K562 (cell line): ENCODE results near the gene THAP11. TPM values are rescaled to one million over a fixed set of nuclear protein-coding genes. Genes with fewer than 3 reads are reported as not detected.

Experiments used
- ATAC-seq: fragments of 200-7000 bp; cut with Tn5 transposase; 3 replicates; pipeline ENCODE4 v1.9.1; 2020; ENCODE audit warnings: moderate library complexity
- BruUV-seq: library from RNA; stranded (reverse); fragments of 400-500 nt; replicated peaks from 2 replicates; lab custom pipeline; 2021; lab: Mats Ljungman, UMichigan
- CTCF ChIA-PET: fragments of 300-600 bp; formaldehyde crosslinking; extraction: SDS; loops from one replicate; lab custom pipeline; 2021; ENCODE audit warnings: low intra/inter-chr PET ratio; lab: Yijun Ruan, JAX
- POLR2A ChIA-PET: fragments of 300-600, 350-650 bp; sonication (Branson Sonifier 250); formaldehyde crosslinking; extraction: SDS; loops from one replicate; lab custom pipeline; 2021; ENCODE audit warnings: antibody characterized with exemption, inconsistent platforms; lab: Yijun Ruan, JAX
- DNase-seq, 4 experiments: peaks; one replicate each; pipeline versions ENCODE4 v3.0.0 to v3.0.0-alpha.2; 2011 to 2018; ENCODE audit warnings: low spot score in 3 of 4, mixed read lengths in 3 of 4; ENCODE audit errors: extremely low read depth in 1 of 4
- FAIRE-seq: peaks from 2 replicates; lab custom pipeline; 2011; peaks lifted over from hg19 to GRCh38; lab: Jason Lieb, UNC
- H2AFZ ChIP-seq: 2 replicates; pipeline ENCODE4 v1.6.0; 2011; ENCODE audit warnings: low read depth, low read length, control low read depth, inconsistent platforms
- H3K27ac ChIP-seq: fragments of 200-600 bp; 3 replicates; pipeline ENCODE4 v1.8.0; 2011; ENCODE audit warnings: low read depth, mild to moderate bottlenecking, control low read depth, inconsistent platforms, low read length, moderate library complexity, mixed read lengths; ENCODE audit errors: extremely low read depth
- H3K27me3 ChIP-seq, 2 experiments: fragments of 300-600 bp in 1 of 2; 2 replicates in 1 of 2; 3 replicates in 1 of 2; pipeline versions ENCODE4 v1.6.0 to v1.8.0; 2011; ENCODE audit warnings: inconsistent platforms in 2 of 2, low read length in 2 of 2, mild to moderate bottlenecking in 1 of 2, mixed read lengths in 1 of 2, moderate library complexity in 1 of 2; ENCODE audit not compliant: control insufficient read depth in 2 of 2, insufficient read depth in 2 of 2
- H3K36me3 ChIP-seq: fragments of 300-600 bp; 3 replicates; pipeline ENCODE4 v1.8.0; 2011; ENCODE audit warnings: mild to moderate bottlenecking, low read length, inconsistent platforms; ENCODE audit not compliant: control insufficient read depth, insufficient read depth
- H3K4me1 ChIP-seq, 2 experiments: fragments of 200-600 bp in 1 of 2; replicated peaks in 1 of 2; 2 replicates in 1 of 2; 3 replicates in 1 of 2; pipeline versions ENCODE4 v1.5.1 to v1.8.0; 2011; ENCODE audit warnings: inconsistent platforms in 2 of 2, low read length in 2 of 2, mild to moderate bottlenecking in 1 of 2, mixed read lengths in 1 of 2, moderate library complexity in 1 of 2; ENCODE audit not compliant: control insufficient read depth in 2 of 2, insufficient read depth in 2 of 2
- H3K4me2 ChIP-seq: 2 replicates; pipeline ENCODE4 v1.6.1; 2011; ENCODE audit warnings: low read length, control low read depth, inconsistent platforms, mixed read lengths; ENCODE audit not compliant: insufficient read depth
- H3K4me3 ChIP-seq: fragments of 200-600 bp; sonication (generic), shearing (Covaris generic); 2 replicates; pipeline ENCODE4 v1.5.1; 2016; ENCODE audit warnings: control low read depth, inconsistent platforms
- H3K79me2 ChIP-seq: fragments of 200-600 bp; 3 replicates; pipeline ENCODE4 v1.8.0; 2011; ENCODE audit warnings: low read length, inconsistent platforms; ENCODE audit not compliant: control insufficient read depth, insufficient read depth
- H3K9ac ChIP-seq, 2 experiments: 2 replicates each; pipeline versions ENCODE4 v1.6.0 to v1.6.1; 2011; ENCODE audit warnings: low read depth in 2 of 2, low read length in 2 of 2, control low read depth in 1 of 2, inconsistent platforms in 1 of 2, mild to moderate bottlenecking in 1 of 2, mixed read lengths in 1 of 2; ENCODE audit not compliant: insufficient read depth in 1 of 2
- H3K9me1 ChIP-seq: one replicate; pipeline ENCODE4 v1.6.0; 2011; ENCODE audit warnings: inconsistent platforms, mild to moderate bottlenecking, low read length, moderate library complexity; ENCODE audit not compliant: control insufficient read depth, insufficient read depth
- H3K9me3 ChIP-seq: replicated peaks from 2 replicates; pipeline ENCODE4 v1.5.1; 2011; ENCODE audit warnings: low read depth, low read length, inconsistent platforms; ENCODE audit not compliant: control insufficient read depth, insufficient read depth
- H4K20me1 ChIP-seq: replicated peaks from 2 replicates; pipeline ENCODE4 v1.6.1; 2011; ENCODE audit warnings: low read length, inconsistent platforms, mixed read lengths; ENCODE audit not compliant: control insufficient read depth, insufficient read depth
- FOXJ2 ChIP-seq: fragments of 200-800 bp; sonication (Bioruptor generic); IDR thresholded peaks from 2 replicates; pipeline ENCODE4 v1.6.1; 2016; ENCODE audit warnings: missing genetic modification characterization, missing compliant biosample characterization
- POLR2G ChIP-seq: fragments of 200-400 bp; formaldehyde crosslinking; IDR thresholded peaks from 2 replicates; pipeline ENCODE4 v1.6.1; 2017; ENCODE audit warnings: low read depth, mild to moderate bottlenecking, antibody characterized with exemption, low read length, moderate library complexity
- RBBP5 ChIP-seq: fragments of 200-600 bp; sonication (generic); IDR thresholded peaks from 2 replicates; pipeline ENCODE4 v1.6.1; 2012; ENCODE audit warnings: borderline replicate concordance, mild to moderate bottlenecking, low read length, control low read depth, inconsistent platforms; ENCODE audit not compliant: insufficient read depth, poor library complexity, severe bottlenecking
- WGBS: fragments of 100-300 bp; shearing (Covaris generic); methylation state at CpG from one replicate; pipeline ENCODE4 v1.1.6; 2016; ENCODE audit warnings: low coverage, mixed read lengths; ENCODE audit not compliant: insufficient coverage; ENCODE audit errors: missing lambda C conversion rate; 5-methylcytosine and 5-hydroxymethylcytosine counted together
- in situ Hi-C: fragments of 300-500 bp; cut with MboI; formaldehyde crosslinking; loops from 4 replicates; pipeline ENCODE4 v1.15.0; 2018; ENCODE audit warnings: inconsistent platforms, mixed read lengths
- intact Hi-C: fragments of 100-400 bp; cut with micrococcal nuclease; formaldehyde crosslinking; loops from 2 replicates; pipeline ENCODE4 v1.14.2; 2022
- polyA plus RNA-seq, 8 experiments: library from polyadenylated mRNA; depleted of rRNA in 4 of 8; stranded (reverse) in 5 of 8; unstranded in 3 of 8; fragments of >200 nt; fragmentation: Nextera tagmentation in 2 of 8; fragmentation: Illumina TruSeq in 1 of 8; extraction: Ambion mirVana in 2 of 8; extraction: Trizol in 1 of 8; gene quantifications; 2 replicates each; pipeline versions ENCODE4 v1.2.1 to v1.2.3, GENCODE V29; 2011 to 2014; ENCODE audit warnings: inconsistent platforms in 1 of 8, missing spikeins in 1 of 8
- total RNA-seq, 7 experiments: library from RNA; depleted of rRNA in 6 of 7; stranded (reverse); fragments of >200 nt in 6 of 7; fragmentation: Illumina TruSeq in 2 of 7; extraction: Trizol in 2 of 7; gene quantifications; 2 replicates each; pipeline versions ENCODE4 v1.2.1 to v1.2.3, GENCODE V29; 2011 to 2021; ENCODE audit warnings: low replicate concordance in 1 of 7
- TF ChIP-seq, protein P1 (sequence below): fragments of 250-450 bp; sonication (Bioruptor Pico); IDR thresholded peaks from 2 replicates; pipeline ENCODE4 v1.5.1; 2021; ENCODE audit warnings: mild to moderate bottlenecking

Gene THAP11
- total and polyA plus RNA-seq, 9 of the 15 experiments (the other 6 are each of a cell fraction or from before 2014, with no cell fraction given), result 2.4 to 31.6 (median 21.4) TPM

DNA sequence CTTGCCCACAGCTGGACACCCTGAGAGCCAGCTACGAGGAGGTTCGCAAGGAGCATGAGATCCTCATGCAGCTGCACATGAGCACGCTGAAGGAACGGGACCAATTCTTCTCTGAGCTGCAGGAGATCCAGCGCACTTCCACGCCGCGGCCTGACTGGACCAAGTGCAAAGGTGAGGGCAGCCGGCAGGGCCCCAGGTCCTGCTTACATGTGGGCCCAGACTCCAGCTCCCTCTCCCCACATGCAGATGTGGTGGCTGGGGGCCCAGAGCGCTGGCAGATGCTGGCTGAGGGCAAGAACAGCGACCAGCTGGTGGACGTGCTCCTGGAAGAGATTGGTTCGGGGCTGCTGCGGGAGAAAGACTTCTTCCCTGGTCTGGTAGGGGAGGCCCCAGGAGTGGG lies 16.2 kb upstream of the THAP11 start:
- Histone ChIP-seq H3K9me1 (peaks cover 5% of the 10 kb centered on the region), H4K20me1 (no peaks in the 10 kb centered on the region; the same call in 1 of the 2 replicates), H2AFZ (no peak overlapping the region), H3K4me2 (no peak overlapping the region), H3K79me2 (no peaks in the 10 kb centered on the region), H3K27me3 (no peaks in the 10 kb centered on the region), H3K36me3 (peaks cover 42% of the 10 kb centered on the region; the same call in 2 of the 3 replicates), H3K9ac (peak overlapping the region in 1 of 2 experiments; percentile 43; a peak in 2 of 4 replicates), H3K4me3 (no peak overlapping the region), H3K27ac (no peak overlapping the region), H3K4me1 (peaks cover 0 to 10% of the 10 kb centered on the region in 2 experiments; a peak in 2 of 5 replicates), H3K9me3 (no peaks in the 10 kb centered on the region)
- in situ Hi-C loops (no loop called here), intact Hi-C loops (no loop called here)
- no peak for DNase-seq
- no TSS peak for BruUV-seq
- TF ChIP-seq, protein P1, sequence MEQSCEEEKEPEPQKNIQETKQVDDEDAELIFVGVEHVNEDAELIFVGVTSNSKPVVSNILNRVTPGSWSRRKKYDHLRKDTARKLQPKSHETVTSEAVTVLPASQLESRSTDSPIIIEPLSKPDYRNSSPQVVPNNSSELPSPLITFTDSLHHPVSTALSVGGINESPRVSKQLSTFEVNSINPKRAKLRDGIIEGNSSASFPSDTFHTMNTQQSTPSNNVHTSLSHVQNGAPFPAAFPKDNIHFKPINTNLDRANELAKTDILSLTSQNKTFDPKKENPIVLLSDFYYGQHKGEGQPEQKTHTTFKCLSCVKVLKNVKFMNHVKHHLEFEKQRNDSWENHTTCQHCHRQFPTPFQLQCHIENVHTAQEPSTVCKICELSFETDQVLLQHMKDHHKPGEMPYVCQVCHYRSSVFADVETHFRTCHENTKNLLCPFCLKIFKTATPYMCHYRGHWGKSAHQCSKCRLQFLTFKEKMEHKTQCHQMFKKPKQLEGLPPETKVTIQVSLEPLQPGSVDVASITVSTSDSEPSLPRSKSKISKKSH, result no peak
- TF ChIP-seq POLR2G, result peak; percentile 61
- TF ChIP-seq FOXJ2 (tag), result no peak
- peak; percentile 8 for TF ChIP-seq RBBP5
- ChIA-PET POLR2A (interaction anchor here (0.6 to 3.2 kb wide), 4 partner anchors 9 to 297 kb away, joined by 3 to 19 read pairs (median 4); partner anchors contain the start of gene RIPOR1), CTCF (no interaction called here)
- no peak for FAIRE-seq
- WGBS, result 84% methylated on average over 13 of the region's 14 CpGs
- no peak for ATAC-seq
